Stomach (tissue), 4 donors: ENCODE measurements around the gene B3GNT9.

Experiments used
- CTCF ChIP-seq, 7 experiments: fragments of 450-650 bp in 4 of 7; fragments of 200-600 bp in 3 of 7; sonication (generic) in 3 of 7; IDR thresholded peaks; one replicate each; pipeline ENCODE4 v1.5.1; 2016 to 2019; ENCODE audit warnings: antibody characterized with exemption in 7 of 7, control low read depth in 2 of 7, mild to moderate bottlenecking in 1 of 7
- POLR2A ChIP-seq, 4 donors: fragments of 450-650 bp; IDR thresholded peaks; one replicate each; pipeline ENCODE4 v1.6.1; 2016; ENCODE audit warnings: antibody characterized with exemption in 4 of 4, control low read depth in 2 of 4, mild to moderate bottlenecking in 1 of 4, moderate library complexity in 1 of 4
- POLR2AphosphoS5 ChIP-seq, 3 donors: sonication (generic); formaldehyde crosslinking; IDR thresholded peaks; one replicate each; pipeline ENCODE4 v1.6.1; 2016; ENCODE audit warnings: antibody characterized with exemption in 3 of 3

- TF ChIP-seq CTCF (IDR thresholded peaks at IDR 0.05) (no peak), POLR2A (IDR thresholded peaks at IDR 0.05) (no peak), POLR2AphosphoS5 (IDR thresholded peaks at IDR 0.05) (no peak)
These were observed 35.2 kb downstream of the B3GNT9 start for GRCh38 chr16:67115639-67116038.
